ENCODE results near the gene CADM2. TPM values are rescaled to one million over a fixed set of nuclear protein-coding genes. Genes with fewer than 3 reads are reported as not detected.
"Not testable (repeated sequence)": the region's sequence is repeated elsewhere in the genome, so short reads cannot be mapped to it uniquely, and the experiment has no call there.

Gene CADM2
- total RNA-seq, 1 donor from 2014 or later: not detected

DNA sequence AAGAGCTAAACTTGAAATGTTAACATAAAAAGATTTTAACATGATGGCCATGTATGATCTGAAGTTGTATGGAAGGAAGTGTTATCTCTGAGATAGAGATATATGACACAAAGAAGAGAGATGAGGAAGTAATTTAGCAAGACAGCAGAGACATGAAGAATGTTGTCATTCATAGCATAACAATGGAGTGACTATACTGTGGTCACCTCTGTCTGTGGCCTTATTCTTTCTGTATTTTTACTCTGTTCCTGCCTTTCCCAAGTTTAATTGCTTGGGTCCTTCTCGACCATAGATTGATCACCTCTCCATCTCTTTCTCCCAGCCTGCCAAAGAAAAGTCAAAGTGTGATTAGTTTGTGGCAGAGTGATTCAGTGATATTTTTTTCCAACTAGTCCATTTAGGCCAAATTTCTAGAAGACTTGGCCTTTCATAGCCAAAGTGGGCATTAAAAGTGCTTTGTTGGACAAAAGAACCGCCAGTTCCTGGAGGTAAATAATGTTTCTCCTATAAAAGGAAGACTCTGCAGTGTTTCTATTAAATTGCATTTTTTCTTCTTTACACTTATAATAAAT is 711.9 kb downstream of the CADM2 start:
- no peak for DNase-seq (ENCODE audit: low read depth)

DNA sequence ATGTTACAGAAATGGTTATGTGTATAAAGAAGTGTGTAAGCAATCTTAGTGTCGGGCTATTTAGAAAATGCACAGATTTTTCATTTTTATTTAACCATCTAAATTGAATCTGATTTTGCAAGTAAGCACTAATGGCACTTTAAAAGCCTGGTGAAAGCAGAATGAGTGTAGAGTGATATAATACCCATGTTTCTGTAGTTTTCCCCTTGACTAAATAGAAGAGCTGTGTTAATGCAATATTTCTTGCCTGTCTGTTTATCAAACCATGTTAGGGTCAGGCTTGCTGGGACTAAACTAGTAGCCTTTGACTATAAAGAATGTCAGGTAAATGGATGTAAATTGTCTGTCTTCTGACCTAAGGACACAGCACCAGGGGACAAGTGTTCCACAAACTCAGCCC is 714.0 kb downstream of the CADM2 start:
- DNase-seq (ENCODE audit: low read depth): no peak

DNA sequence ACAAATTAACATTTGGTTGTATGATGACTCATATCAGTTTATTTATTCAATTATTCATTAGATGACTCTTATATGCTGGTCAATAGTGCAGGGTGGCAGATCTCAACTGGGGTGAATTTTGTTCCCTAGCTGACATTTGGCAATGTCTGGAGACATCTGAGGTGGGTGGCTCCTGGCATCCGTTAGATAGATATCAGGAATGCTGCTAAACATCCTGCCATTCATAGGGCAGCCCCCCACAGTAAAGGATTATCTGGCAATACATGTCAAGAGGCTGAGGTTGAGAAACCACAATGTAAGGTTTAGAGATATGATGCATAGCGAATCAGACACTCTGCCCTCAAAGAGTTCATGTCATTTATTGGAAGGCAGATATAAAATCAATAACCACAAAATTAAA is 719.9 kb downstream of the CADM2 start:
- DNase-seq (ENCODE audit: low read depth): no peak

DNA sequence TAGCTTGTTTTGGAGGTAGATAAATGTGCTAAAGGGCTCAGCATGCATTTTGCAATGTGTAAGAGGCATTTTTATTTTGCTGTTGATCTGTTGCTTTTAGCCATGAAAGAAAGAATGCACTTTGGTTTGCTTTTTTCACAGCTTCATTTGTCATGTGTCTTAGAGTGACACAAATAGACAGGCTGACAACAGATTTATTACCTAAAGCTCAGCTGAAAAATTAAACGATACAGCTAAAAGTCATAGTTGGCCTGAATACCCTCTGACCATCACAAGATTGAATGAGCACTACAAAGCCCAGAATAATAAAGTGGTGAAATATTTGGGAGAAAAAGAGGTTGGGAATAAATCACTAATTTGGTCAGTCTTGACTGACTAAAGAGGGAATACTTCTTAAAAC is 723.1 kb downstream of the CADM2 start:
- no peak for DNase-seq (ENCODE audit: low read depth)

DNA sequence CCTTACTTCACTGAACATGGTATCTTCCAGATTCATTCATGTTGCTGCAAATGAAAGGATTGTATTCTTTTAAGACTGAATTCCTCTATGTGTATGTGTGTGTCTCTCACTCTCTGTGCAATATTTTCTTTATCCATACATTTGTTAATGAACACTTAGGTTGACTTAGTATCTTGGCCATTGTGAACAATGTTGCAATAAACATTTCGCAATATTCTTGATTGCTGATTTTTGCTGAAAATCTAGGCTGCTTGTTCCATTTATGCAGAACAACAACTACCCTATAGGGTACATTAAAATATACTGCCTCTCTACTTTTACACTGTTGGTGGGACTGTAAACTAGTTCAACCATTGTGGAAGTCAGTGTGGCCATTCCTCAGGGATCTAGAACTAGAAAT is 732.4 kb downstream of the CADM2 start:
- DNase-seq (ENCODE audit: low read depth): peak; percentile 1

DNA sequence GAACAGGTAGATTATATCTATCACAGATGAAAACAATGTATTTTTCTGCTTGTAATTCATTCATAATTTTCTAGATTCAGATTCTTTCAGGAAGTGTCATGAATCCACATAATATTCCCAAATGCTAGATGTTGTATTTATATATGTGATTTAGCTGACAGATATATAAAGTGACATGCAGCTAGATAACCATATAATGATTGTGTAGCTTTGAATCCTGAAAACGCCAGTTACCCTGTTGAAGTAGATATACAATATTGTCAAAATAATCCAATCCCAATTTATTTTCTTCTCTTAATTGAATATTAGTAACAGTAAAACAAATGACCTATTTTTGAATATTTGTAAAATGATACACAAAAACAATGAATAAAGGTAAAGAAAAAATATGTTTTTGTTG is 738.4 kb downstream of the CADM2 start:
- DNase-seq (ENCODE audit: low read depth): no peak

DNA sequence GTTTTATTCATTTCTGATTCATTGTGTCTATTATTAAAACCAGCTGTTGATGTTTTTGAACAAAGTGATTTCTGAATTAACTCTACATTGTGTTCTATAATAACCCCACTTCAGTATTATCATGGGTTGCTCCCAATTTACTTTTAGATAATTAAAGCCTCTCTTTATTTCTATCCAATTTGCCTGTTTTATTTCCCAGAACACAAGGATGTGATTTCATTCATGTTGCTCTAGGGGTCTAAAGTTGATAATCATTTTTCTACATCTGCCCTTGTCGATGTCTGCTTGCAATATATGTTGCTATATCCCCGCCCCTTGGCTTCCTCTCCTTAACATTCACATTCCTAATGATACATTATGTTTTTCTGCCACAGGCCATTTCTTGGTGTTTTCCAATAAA is 747.3 kb downstream of the CADM2 start:
- no peak for DNase-seq (ENCODE audit: low read depth)

DNA sequence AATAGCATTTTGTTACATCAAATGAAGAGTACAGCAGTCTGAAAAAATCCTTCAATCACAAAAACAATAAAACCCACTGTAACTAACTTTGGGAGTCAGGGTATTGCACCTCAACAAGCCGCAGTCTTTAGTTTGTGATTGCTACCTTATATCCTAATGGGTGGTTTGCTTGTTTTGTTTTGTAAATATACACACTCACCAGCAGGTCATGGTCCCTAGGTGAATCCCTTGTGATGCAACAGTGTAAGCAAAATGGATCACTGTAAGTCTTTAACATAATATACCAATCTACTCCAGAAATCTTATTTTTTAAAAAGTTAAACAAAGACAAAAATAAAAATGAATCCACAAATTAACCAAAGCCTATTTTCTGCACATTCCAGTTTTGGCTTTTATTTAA is 749.5 kb downstream of the CADM2 start:
- DNase-seq (ENCODE audit: low read depth): not testable (repeated sequence)

DNA sequence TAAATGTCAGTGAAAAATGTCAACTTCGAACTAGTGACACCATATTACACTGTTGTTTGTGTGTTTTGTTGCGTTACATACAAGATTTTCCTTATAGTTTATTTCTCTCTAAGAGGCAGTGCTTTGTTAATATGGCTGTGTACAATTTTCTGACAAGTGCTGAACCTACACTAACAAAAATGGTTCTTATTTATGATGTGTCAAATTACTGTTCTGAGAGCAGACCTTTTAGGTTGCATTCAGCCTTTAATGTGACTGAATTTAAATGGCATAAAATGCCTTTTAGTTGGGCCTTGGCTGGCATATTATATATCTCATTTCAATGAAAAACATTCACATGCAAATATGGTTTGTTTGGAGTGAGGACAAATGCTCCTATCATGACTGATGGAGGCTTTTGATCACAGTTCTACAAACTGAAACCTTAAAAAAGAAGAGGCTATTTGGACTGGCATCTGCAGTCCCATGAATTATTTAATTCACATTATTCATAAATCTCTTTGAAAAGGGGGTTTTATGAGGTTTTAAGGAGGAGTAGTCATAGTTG is 750.6 kb downstream of the CADM2 start:
- DNase-seq (ENCODE audit: low read depth): no peak

DNA sequence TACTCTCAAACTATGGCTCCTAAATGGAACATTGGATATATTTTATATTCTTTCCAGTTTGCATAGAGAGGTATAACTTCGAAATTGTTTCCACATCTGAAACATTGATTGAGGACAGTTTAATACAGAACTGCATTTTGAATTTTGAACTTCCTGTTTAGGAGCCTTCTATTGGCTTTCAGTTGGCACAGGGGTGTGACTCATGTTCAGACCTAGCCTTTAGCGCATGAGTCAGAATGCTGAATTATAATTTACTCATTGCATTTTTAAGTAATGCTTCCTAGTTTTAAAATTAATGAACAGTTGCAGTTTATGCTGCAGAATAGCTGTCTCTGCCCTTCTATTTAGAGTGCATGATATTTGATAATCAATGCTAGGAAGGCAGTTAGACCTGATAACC is 751.7 kb downstream of the CADM2 start:
- peak; percentile 44 for DNase-seq (ENCODE audit: low read depth)

DNA sequence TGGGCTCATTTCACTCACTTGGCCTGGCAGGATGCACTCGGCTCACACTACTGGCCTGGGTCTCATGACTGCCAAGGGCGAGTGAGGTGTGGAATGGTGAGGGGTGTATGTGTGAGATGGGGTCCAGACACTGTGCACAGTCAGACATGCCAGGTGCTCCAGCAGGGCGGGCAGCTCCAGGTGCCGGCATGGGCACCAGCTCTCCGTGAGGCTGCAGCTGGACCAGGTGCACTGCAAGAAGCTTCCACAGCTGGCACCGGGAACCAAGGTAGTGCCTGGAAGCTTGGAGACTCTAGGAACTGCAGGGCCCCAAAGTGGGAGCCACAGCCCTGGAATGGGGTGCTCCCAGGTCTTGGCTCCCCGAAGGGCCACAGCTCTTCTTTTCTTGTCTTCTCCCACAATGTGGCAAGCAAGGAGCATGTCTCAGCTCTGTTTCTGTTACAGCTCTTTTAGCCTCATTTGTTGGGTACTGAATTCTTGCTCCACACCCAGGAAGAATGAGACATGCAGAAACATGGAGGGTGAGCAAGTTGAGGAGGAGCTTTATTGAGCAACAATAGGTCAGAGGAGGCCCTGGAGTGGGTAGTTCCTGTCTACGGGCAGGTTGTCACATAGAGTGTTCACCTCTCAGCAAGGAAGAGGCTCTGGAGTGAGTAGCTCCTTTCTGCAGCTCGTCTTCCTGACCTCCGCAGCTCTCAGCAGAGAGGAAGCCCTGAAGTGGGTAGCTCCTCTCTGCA is 762.8 kb downstream of the CADM2 start:
- no peak for DNase-seq (ENCODE audit: low read depth)

DNA sequence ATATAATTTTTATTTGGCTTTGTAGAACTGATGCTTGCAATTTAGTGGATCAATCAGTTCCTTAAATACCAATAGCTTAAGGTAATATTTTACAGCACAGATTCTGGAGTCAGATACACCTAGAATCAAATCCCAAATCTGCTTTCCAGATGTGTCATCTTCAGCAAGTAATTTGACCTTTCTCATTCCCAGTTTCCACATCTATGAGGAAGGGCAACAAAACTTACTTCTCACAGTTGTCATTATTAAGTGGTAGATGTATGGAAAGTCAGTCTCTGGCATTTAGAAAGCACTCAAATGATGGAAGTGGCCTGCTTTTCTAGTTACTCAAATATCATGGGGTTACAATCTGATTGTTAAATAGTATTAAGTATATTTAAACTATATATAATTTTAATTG is 767.0 kb downstream of the CADM2 start:
- DNase-seq (ENCODE audit: low read depth): no peak

DNA sequence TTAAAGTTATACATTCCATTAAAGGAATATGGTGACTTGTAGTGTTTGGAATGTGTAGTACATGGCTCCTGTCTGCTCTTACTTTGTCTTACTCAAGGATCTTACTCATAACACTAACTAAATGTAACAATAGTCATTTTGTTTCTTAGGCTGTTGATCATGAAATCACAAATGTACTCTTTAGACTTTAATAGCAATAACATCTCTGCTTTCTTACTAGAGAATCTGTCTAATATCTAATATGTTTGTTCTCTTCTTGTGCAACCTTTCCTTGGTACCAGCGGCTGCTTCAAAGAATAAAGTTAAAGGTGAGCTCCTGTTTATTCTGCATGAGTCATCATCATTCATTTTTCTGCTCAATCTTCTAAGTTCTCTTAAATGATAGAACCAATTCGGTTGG is 767.5 kb downstream of the CADM2 start:
- DNase-seq (ENCODE audit: low read depth): peak; percentile 8

DNA sequence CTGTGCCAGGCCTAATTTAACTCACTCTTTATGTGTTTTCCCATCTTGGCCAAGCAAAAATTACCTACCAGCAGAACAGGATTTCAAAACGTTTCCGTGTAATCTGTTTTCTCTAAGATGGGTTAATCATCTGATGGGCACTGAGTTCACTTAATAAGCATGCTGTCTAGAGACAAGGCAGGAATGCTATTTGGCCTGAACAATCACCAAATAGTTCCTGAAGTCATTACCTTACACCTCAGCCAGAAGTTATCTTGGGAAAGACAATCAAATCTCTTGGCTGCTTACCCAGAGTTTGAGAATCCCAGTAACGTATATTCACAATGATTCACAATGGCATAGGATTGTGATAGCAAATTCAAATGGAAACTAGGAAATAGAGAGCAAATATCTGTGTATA is 779.1 kb downstream of the CADM2 start:
- peak; percentile 6 for DNase-seq (ENCODE audit: low read depth)

DNA sequence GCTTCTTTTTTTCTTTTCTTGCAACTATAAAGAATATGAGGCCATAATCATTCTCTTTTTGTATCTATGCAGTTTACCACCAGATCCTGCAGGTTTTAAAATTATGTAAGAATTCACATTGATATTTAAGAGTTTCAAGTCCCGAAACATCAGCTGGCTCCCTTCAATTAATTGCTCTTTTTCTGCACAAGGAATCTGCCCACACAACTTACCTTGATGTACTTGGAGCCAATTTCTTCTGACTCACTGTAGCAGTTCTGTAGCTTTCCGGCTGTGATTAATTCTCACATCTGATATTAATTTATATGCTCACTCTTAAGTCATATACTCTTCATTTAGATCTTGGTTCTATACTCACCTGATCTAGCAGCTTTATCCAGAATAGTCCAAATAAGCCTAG is 781.8 kb downstream of the CADM2 start:
- no peak for DNase-seq (ENCODE audit: low read depth)

DNA sequence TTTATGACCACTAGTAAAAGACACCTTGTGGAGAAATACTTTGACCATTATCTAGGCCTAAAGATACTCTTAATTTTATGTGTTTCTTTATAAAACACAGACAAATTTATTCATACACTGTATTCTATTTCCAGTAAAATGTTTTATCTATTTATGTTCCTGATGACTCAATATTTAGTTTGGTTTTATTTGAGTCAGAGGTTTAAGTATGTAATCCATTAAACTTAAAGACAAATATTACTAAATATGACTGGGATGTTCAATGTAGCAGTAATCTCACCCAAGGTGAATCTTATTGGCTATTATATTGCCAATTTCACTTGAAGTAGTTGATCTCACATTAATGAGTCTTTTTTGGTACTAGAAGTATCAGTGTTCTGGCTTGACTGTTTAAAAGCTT is 799.7 kb downstream of the CADM2 start:
- no peak for DNase-seq (ENCODE audit: low read depth)

DNA sequence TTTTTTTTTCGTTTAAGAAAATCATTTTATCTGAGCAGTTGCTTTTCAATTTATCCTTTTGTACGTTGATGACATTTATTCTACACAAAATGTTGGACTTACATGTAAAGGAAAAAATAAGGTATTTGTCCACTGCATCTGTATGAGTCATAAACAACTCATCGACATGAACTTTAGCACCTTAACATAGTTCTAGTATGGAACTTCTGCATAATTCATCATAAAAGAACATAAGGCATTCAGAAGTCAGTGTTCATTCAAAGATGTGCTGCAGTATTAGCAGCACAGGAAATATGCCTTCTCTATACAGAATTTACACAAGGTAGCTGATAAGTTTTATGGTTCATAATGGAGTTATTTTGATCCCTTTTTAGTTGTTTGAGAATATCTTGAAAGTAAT is 801.6 kb downstream of the CADM2 start:
- no peak for DNase-seq (ENCODE audit: low read depth)

DNA sequence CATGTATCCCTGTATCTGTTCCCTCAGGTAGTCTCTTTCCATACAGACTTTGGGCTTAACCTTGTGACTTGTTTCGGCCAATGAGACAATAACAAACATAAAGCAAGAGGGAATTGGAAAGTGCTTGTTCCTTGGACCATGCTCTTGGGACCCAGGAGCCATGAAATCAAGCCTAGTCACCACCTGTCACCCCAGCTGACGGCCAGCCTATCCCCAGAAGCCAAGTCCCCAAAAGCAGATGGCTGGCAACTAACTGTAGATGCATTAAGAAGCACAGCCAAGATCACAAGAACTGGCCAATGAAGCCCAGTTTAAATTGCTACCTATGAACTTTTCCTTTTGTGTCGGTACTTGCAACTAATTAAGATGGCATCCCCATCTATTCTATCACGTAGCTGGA is 822.0 kb downstream of the CADM2 start:
- no peak for DNase-seq (ENCODE audit: low read depth)

DNA sequence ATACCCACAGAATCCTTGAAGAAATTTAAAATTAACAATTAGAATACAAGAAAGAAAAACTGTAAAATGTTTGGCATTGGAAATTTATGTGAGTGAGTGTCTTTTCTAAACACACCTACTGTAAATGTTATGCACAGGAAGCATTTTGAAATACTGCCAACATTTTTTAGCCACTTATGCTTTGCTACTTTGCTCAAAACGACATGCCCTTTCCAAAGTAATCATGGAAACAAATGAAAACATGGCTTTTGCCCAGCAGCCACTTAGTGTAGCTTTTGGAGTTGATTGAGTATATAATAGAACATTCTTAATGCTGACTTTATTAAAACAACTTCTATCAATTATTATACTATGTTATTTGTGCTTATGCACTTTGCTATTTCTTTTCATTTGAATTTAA is 823.0 kb downstream of the CADM2 start:
- peak; percentile 12 for DNase-seq (ENCODE audit: low read depth)

DNA sequence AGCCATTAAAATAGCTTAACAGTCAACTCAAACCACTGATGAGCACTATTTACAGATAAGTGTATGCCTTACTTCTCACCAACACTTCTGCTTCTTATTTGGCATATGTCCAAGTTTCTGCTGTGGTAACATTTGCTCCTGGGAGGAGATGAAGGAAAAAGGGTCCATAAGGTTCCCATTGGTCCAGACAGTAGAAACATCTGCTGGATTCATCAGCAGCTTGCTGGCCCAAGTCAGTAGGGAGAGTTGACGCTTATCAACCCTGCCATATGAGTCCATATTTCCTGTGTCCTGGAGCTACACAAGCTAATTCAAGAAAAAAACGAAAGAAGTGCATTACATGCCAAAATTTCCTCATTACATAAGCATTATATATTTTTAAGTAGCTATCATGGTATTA is 824.5 kb downstream of the CADM2 start:
- no peak for DNase-seq (ENCODE audit: low read depth)

DNA sequence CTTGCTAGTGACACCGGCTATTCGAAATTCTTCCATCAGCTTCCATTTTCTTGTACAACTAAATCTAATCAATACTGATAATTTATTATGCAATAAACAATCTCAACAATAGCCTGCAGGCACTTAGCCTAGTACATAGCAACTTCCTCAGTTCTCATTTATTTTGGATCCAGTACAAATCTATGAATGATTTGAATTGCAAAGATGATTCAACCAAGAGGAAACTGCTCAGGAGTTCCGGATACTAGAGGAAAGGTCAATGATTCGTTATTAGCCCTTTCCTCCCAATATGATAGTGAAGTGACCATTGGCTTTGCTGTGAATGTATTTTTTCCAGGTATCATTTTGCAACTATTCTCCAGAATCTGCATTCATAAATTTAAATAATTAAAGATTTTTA is 827.0 kb downstream of the CADM2 start:
- DNase-seq (ENCODE audit: low read depth): peak; percentile 6

DNA sequence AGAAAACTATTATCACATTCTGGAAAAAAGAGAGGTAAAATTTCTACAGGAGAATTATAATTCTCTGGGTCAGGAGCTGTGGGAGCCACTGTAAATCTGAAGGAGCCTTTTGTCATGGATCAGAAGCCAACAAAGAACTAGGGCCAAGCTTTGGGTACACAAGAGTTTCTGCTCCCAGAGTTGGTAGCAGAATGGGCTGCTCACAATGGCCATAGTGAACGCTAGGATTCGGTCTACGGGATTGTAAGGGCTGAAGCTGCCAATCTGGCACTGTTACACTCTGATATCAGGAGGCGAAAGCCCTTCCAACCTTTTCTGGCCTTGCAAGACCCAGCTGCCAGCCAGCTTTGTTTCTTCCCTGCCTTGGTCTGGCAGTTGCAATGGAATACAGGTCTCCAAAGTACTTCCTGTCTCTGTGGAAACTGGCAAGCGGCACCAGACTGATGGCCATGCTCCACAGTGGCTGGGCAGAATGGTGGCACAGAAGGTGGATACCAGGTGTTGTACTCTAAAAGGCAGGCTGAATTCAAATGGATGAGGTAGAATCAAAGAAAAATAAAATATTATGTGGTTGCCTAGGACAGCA is 831.7 kb downstream of the CADM2 start:
- no peak for DNase-seq (ENCODE audit: low read depth)

DNA sequence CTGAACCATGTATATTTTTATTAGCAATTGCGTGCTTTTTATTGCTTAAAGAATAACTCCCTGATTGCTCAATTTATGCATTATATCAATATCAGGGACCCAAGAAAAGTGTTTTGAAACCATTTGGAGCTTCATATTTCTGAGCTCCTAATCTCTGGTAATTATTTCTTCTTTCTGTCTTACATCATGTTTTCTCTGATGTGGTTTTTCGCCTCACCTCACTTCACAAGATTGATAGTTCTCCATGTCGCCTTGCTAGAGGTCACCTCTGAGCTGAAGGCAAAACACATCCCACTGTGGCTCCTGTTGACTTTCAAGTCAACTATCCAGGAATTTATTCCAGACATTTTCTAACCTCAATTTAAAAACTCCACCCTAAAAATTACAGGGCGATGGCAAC is 837.4 kb downstream of the CADM2 start:
- no peak for DNase-seq (ENCODE audit: low read depth)

Measured in renal cortical epithelial cell (primary cell).